Measurements from ENCODE around the gene NFAM1.

DNA sequence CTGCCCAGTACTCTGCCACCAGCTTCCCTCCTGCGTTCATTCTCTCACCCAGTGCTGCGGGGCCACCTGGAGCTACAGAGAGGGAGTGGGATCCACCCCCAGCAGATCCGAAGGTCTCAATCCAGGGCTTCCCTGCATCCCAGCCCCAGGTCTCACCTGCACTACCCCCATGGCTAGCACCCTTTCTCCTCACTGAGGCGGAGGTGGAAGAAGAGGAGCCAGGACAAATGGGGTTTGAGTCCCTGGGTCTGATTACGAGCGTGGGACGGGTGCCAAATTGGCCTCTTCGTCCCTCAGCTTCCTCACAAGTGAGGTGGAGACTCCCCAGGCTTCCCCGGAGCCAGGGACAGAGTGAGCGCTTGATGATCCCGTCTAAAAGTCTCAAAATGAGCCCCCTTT lies 64.2 kb downstream of the NFAM1 start:
- no peak for TF ChIP-seq CTCF (IDR thresholded peaks at IDR 0.05; ENCODE audit: low read depth, low read length, poor library complexity, severe bottlenecking)
- TF ChIP-seq EZH2phosphoT487 (IDR thresholded peaks at IDR 0.05; ENCODE audit: borderline replicate concordance, low read length), result no peak

Measured in DOHH2 (cell line).